Measurements from ENCODE around the gene TNFRSF8.
A peak's percentile ranks its signal among the peaks of the same experiment; 100 is the strongest.
"Not testable (repeated sequence)": the region's sequence is repeated elsewhere in the genome, so short reads cannot be mapped to it uniquely, and the experiment has no call there.

TNFRSF8 gene

GRCh38 chr1:12038356-12039163 is 24.5 kb upstream of the TNFRSF8 start:
- no peak for DNase-seq (ENCODE audit: low read depth)

DNA sequence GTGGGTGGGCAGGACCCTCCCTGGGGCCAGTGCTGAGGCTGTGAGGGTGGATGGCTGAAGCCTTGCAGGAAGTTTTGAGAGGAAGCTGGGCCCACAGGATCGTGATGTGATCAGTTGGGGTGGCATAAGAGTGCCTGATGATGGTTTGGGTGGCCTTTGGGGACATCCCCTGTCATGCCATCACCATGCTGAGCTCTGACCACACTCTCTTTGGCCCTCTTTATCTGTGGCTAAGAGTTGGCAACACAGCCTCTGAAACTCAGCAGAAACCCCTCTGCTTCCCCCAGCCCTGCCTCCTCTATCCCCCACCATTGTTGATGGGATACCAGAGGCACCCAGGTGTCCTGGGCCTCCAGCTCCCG is 24.0 kb upstream of the TNFRSF8 start:
- DNase-seq (ENCODE audit: low read depth) = no peak

DNA sequence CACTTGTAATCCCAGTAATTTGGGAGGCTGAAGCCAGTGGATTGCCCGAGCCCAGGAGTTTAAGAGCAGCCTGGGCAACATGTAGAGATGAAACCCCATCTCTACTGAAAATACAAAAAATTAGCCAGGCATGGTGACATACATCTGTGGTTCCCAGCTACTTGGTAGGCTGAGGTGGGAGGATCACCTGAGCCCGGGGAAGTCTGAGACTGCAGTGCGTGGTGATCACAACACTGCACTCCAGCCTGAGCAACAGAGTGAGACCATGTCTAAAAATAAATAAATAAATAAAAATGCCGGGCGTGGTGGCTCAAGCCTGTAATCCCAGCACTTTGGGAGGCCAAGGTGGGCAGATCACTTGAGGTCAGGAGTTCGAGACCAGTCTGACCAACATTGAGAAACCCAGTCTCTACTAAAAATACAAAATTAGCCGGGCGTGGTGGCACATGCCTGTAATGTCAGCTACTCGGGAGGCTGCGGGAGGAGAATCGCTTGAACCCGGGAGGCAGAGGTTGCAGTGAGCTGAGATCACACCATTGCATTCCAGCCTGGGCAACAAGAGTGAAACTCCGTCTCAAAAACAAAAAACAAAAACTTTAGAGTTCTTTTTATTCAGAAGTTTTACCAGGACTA is 23.2 kb upstream of the TNFRSF8 start:
- not testable (repeated sequence) for DNase-seq (ENCODE audit: low read depth)

DNA sequence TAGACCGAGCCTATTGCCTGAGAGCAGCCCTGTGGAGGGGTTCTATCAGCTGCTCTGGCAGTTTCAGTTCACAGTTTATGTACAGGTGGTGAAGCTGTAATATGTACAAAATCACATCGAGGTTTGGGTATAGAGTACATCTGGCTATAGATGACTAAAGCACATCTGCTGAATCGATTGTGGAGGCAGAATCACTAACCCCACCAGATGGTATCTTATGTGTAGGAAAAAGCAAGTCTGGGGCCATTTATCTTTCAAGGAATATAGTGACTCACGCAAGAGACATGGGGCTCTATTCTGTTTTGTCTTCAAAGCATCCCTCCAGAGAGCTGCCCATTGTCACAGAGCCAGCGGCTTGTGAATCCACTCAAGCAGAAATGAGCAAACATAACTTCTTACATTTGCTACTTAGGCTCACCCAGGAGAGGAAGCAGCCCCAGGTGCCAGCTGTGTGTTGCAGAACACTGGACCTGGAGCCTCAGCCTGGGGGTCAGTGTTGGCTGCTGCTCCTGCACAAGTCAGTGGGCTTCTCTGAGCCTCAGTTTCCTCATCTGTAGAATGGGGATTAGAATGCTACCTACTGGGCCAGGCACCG is 22.5 kb upstream of the TNFRSF8 start:
- DNase-seq (ENCODE audit: low read depth) = no peak

GRCh38 chr1:12044187-12044877 is 18.8 kb upstream of the TNFRSF8 start:
- not testable (repeated sequence) for DNase-seq (ENCODE audit: low read depth)

DNA sequence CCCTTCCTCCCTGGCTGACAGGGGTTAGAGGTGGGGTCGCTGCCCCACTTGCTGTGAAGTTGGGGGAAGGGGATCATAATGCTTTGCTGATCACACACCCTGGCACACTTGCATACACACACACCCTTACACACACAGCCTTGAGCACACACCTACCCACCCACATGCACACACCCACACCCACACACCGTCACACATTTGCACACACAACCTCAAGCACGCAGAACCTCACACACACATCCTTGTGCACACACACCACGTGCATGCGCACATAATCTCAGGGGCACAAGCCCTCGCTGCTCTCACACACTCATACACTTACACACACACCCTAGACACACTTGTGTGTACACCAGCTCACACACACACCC is 16.4 kb upstream of the TNFRSF8 start:
- DNase-seq (ENCODE audit: low read depth) = no peak

- DNase-seq (ENCODE audit: low read depth) = peak; percentile 52
Observed at GRCh38 chr1:12047120-12047876, 15.8 kb upstream of the TNFRSF8 start.

DNA sequence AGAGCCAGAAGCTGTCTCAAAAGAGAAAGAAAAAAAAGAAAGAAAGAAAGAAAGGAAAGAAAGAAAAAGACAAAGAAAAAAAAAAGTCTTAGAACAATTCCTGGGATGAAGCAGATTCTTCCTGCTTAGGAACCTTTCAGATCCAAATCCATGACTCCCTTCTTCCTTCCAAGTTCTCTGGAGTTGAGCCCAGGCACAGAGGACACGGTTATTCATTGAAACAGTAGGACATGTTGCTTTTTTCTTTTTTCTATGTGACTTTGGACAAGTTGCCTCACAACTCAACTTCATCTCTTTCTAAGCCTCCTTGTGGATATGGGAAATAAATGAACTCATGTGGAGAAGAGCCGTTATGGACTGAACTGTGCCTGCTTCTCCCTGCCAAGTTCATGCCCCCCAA is 14.7 kb upstream of the TNFRSF8 start:
- no peak for DNase-seq (ENCODE audit: low read depth)

GRCh38 chr1:12049616-12050015 is 13.5 kb upstream of the TNFRSF8 start:
- DNase-seq (ENCODE audit: low read depth) = no peak

DNA sequence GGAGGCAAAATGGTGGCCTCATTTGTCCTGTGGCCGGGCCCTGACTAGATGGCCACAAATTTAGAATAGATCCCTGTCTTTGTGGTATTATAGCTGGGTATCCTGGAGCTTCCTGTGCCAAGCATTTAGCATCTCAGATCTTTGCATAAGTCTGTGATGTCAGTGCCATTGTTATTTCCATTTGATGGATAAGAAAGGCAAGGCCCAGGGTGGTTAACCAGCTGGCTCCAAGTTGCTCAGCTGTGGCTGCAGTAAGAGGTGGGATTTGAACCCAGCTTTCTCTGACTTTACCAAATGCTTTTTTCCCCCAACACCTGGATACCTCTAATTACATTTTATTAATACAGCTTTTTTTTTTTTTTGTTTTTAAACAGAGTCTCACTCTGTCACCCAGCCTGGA is 11.7 kb upstream of the TNFRSF8 start:
- no peak for DNase-seq (ENCODE audit: low read depth)

DNA sequence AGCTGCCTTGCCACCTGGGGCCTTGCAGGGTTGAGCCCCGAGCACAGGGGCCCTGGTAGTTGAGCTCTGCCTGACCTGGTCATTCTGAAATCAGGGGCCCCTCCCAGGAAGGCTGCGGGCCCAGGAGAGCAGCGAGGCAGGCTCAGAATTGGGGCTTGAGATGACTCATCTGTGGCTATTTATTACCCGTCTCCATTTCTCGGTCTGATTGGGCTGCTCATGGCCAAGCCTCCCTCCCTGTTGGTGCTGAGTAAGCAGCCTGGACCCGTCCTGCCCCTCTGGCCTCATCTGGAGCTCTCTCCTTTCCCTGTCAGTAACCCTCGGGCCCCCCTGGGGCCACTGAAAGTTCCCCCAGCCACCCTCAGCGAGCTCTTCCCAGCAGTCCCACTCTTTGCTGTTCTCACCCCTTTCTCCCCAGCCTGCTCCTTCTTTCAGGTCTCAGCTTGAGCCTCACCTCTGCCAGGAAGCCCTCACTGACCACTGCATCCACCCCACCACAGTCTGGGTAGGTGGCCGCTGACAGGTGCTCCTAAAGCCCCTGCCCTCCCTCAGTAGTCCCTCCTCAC is 11.0 kb upstream of the TNFRSF8 start:
- DNase-seq (ENCODE audit: low read depth) = no peak

GRCh38 chr1:12052997-12053686 is 10.0 kb upstream of the TNFRSF8 start:
- DNase-seq (ENCODE audit: low read depth) = no peak

DNA sequence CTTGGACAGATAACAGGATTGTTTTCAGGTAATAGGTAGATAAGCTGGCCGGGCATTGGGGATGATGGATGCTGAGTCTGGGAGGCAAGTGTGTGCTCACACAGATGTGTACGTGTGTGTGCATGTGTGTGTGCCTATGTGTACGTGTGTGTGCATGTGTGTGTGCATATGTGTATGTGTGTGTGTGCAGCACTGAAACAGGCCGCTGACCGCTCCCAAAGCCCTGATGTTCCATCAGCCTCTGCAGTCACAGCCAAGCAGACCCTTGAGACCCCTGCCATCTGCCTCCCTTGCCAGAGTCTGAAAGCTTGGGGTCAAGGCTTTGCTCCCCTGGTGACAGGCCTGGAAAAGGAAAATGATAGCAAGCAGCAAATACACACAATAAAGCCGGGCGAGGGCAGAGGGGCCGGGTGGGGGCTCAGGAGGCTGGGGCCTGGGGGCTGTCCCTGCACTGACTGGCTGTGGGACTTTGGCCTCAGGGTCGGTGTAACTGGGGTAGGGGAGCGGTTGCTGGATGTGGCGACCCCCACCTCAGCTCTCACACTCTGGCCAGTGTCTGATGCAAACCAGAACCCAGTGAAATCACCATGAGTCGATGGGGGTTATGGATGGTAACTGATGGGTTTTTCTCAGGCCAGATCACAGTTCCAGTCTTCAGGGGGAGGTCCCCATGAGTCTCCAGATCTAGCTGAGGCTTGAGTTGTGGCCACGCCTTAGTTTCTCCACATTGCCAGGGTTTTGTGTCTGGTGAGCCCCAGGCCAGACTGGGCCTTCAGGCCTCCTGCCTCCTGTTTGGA is 9.2 kb upstream of the TNFRSF8 start:
- DNase-seq (ENCODE audit: low read depth) = no peak

DNA sequence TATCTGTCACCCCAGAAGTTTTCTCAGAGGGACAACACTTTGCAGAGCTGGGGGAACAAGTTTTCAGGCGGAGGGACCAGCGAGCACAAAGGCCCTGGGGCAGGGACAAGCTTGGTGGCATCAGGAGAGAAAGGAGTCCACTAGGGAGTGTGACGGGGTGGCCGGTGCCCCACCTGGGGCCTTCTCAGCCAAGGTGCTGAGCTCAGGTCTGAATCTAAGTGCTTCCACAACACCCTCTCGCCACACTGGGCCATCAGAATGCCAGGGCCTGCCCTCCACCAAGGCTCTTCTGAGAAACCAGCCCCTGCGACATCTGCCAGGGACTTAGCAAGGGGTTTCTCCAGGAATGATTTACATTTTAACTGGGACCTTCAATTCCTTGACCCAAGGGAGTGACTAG is 7.8 kb upstream of the TNFRSF8 start:
- no peak for DNase-seq (ENCODE audit: low read depth)

- DNase-seq (ENCODE audit: low read depth) = no peak
Observed at GRCh38 chr1:12056331-12056841, 6.7 kb upstream of the TNFRSF8 start.

- no peak for DNase-seq (ENCODE audit: low read depth)
Observed at GRCh38 chr1:12057382-12057781, 5.7 kb upstream of the TNFRSF8 start.

DNA sequence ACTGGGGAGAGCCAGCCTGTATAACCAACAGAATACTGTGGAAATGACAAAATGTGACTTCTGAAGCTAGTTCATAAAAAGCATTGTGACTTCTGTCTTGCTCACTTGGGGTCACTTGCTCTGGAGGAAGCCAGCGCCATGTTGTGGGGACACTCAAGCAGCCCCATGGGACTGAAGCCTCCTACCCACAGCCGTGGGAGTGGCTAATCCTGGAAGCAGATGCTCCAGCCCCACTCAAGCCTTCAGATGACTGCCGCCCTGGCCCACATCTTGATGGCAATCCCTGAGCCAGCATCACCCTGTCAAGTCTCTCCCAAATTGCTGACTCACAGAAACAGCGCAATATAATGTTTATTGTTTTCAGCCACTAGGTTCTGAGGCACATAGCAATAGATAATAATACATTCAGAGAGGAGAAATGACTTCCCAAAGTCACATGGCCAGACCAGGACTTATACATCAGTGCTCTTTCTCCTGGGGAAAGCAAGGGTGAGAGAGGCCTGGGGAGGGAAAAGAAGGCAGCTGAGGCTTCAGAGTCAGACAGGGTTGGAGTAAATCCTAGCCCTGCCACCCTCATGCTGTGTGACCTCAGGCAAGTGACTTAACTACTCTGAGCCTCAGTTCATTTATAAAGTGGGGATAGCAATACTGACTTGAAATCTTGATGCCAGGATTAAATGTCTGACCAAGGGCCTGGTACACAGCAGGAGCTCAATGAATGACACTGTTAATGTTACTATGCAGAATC is 5.0 kb upstream of the TNFRSF8 start:
- no peak for DNase-seq (ENCODE audit: low read depth)

DNA sequence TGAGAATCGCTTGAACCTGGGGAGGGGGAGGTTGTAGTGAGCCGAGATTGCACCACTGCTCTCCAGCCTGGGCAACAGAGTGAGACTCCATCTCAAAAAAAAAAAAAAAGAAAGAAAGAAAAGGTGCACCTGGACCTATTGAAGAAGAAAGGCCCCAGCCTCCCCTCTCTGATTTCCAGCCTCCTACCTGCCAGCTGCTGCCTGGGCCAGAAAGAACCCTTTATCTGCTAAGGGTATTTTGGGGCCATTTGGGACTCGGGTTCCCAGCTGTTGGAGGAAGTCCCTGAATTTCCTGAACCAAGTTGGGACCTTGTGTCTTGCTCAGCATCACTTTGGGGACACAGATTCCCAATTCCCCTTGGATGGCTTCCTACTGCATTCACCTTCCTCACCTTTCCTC is 3.9 kb upstream of the TNFRSF8 start:
- DNase-seq (ENCODE audit: low read depth) = no peak

DNA sequence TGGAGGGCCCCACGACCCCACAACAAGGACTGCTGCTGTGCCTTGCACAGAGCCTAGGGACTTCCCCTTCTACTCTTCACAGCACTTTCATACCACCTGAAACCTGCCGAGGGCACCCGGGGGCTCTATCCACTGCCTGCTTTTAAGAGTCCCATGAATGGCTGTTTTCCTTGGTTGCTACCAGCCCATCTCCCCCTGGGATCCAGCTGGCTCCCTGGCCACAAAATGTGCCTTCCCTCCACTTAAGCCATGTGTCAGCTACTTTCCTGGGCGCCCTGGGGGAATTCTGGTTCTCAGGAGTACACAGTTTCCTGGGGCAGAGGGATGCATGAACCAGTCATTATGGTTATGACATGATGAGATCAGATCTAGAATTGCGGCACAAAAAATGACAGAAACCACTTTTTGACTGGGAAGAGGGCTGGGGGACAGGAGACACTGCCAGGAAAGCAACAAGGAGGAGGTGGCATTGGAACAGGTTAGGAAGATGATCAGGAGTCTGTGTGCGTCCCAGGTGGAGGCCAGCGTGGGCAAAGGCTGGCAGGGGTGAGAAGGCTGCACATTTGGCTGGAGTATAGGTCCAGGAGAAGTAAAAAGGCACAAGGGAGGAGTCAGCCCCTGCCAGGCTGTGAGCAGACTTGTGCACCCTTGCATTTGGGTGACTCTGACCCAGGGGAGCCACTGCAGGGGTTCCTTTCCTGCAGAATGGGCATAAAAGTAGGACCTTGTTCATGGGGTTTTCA is 3.2 kb upstream of the TNFRSF8 start:
- no peak for DNase-seq (ENCODE audit: low read depth)

Measured in activated T-helper 9 cell treated with anti-CD3 and anti-CD28 coated beads, Interleukin-2, amount 50 U/mL, for 16 hours (primary cell).